GM12891 (cell line): ENCODE results near the gene CLIC6.

ENCODE experiments used
- POLR2A ChIP-seq: IDR thresholded peaks from 2 replicates; pipeline ENCODE4 v1.6.1; 2011; ENCODE audit warnings: low read depth, low read length, control low read depth
- POLR2AphosphoS5 ChIP-seq: IDR thresholded peaks from 2 replicates; pipeline ENCODE4 v1.6.1; 2011; ENCODE audit warnings: low read depth, low read length, control low read depth
- POU2F2 ChIP-seq: IDR thresholded peaks from 2 replicates; pipeline ENCODE4 v1.6.1; 2011; ENCODE audit warnings: low read depth, mild to moderate bottlenecking, control low read depth, low read length, moderate library complexity

DNA sequence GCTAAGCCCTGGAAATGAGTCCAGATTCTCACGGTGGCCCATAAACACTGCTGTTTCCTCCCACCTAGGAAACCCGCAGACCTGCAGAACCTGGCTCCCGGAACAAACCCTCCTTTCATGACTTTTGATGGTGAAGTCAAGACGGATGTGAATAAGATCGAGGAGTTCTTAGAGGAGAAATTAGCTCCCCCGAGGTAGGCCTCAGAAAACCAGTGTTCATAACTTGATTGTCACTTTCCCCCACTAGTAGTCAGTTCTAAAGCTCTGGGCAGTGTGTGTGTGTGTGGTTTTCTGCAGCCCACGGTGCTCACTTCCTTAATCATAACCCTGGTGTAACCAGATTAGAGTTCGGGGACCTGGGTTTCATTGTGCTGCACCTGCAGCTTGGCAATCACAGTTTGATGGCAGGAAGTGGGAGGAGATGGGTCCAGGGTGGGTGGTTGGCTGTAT is 39.1 kb downstream of the CLIC6 start:
- 0 out of 2 replicates have a peak, but pooled peaks have one; percentile 23 for TF ChIP-seq POU2F2
- no peak for TF ChIP-seq POLR2AphosphoS5
- TF ChIP-seq POLR2A = 0 out of 2 replicates have a peak, but pooled peaks have one; percentile 18
